ENCODE measurements around the gene MRPL33.
"Not testable (repeated sequence)": the region's sequence is repeated elsewhere in the genome, so short reads cannot be mapped to it uniquely, and the experiment has no call there.

The MRPL33 gene

DNA sequence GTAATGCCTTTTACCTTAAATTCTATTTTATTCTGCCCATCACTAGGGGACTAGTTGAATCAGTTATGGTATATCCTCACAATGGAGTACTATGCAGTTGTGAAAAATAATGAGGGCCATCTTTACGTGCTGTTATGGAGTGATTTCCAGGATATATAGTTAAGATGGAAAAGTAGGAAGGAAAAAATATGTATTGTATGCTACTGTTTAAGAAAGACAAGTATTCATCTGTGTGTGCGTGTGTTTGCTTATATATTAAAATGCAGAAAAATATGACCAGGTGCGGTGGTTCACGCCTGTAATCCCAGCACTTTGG is 32.5 kb upstream of the MRPL33 start:
- ChIA-PET CTCF (interaction anchor here (0.9 to 1.5 kb wide), 2 partner anchors 16 kb away, joined by 3 to 4 read pairs; no protein-coding TSS in a partner anchor), POLR2A (no interaction called here)
- no peak for DNase-seq (ENCODE audit: extremely low spot score)
- TF ChIP-seq, protein P1, sequence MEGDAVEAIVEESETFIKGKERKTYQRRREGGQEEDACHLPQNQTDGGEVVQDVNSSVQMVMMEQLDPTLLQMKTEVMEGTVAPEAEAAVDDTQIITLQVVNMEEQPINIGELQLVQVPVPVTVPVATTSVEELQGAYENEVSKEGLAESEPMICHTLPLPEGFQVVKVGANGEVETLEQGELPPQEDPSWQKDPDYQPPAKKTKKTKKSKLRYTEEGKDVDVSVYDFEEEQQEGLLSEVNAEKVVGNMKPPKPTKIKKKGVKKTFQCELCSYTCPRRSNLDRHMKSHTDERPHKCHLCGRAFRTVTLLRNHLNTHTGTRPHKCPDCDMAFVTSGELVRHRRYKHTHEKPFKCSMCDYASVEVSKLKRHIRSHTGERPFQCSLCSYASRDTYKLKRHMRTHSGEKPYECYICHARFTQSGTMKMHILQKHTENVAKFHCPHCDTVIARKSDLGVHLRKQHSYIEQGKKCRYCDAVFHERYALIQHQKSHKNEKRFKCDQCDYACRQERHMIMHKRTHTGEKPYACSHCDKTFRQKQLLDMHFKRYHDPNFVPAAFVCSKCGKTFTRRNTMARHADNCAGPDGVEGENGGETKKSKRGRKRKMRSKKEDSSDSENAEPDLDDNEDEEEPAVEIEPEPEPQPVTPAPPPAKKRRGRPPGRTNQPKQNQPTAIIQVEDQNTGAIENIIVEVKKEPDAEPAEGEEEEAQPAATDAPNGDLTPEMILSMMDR (IDR thresholded peaks at IDR 0.05; ENCODE audit: control extremely low read depth, extremely low read depth, low read depth, missing control alignments): no peak

DNA sequence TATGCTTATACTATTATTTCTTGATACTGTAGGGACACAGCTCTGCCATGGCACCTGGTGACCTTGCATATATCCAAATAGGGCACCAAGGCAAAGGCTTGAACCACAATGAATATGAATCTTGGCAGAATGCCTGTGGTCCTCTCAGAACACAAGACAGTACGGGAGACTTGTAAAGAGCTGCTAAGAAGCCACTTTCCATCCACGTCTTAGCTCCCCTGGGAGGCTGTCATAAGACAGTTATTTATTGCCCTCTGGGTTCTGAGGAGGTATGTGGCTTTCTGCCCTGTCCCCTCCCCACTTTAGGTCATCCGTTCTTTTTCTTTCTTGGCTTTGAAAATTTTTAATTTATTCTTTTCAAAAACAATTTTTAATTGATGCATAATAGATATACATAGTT is 29.8 kb upstream of the MRPL33 start:
- no peak for DNase-seq (ENCODE audit: extremely low spot score)
- ChIA-PET POLR2A (no interaction called here), CTCF (interaction anchor here (1.9 to 2.3 kb wide), 3 partner anchors 13 to 38 kb away, joined by 7 to 11 read pairs (median 9); no protein-coding TSS in a partner anchor)
- TF ChIP-seq, protein P1 (IDR thresholded peaks at IDR 0.05; ENCODE audit: control extremely low read depth, extremely low read depth, low read depth, missing control alignments): no peak

DNA sequence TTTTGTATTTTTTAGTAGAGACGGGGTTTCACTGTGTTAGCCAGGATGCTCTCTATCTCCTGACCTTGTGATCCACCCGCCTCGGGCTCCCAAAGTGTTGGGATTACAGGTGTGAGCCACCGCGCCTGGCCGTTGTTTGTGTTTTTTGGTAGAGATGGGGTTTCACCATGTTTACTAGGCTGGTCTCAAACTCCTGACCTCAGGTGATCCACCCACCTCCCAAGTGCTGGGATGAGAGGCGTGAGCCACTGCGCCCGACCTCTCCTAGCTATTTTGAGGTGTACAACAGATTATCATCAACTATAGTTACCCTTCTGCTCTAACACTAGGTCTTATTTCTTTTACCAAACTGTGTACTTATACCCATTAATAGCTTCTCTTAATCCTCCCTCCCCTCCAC is 28.9 kb upstream of the MRPL33 start:
- no peak for DNase-seq (ENCODE audit: extremely low spot score)
- POLR2A ChIA-PET: no interaction called here
- TF ChIP-seq, protein P1 (IDR thresholded peaks at IDR 0.05; ENCODE audit: control extremely low read depth, extremely low read depth, low read depth, missing control alignments): no peak
- CTCF ChIA-PET: interaction anchor here (1.9 to 2.3 kb wide), 3 partner anchors 12 to 39 kb away, joined by 7 to 11 read pairs (median 9); no protein-coding TSS in a partner anchor

DNA sequence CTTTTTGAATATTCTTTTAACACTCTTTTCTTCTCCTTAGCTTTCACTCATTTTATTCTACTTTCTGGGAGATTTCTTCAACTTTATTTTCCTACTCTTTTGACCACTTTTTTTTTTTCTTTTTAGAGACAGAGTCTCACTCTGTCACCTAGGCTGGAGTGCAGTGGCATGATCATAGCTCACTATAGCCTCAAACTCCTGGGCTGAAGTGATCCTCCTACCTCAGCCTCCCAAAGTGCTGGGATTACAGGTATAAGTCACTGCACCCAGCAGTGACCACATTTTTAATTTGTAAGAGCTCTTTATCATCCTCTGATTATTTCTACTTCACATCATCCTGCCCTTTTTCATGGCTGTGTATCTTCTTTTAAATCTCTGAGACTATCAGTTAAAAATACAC is 26.0 kb upstream of the MRPL33 start:
- DNase-seq (ENCODE audit: extremely low spot score); POLR2A ChIA-PET: not testable (repeated sequence)
- CTCF ChIA-PET: interaction anchor here (2.0 kb wide), 1 partner anchor 15 kb away, joined by 5 read pairs; no protein-coding TSS in a partner anchor

DNA sequence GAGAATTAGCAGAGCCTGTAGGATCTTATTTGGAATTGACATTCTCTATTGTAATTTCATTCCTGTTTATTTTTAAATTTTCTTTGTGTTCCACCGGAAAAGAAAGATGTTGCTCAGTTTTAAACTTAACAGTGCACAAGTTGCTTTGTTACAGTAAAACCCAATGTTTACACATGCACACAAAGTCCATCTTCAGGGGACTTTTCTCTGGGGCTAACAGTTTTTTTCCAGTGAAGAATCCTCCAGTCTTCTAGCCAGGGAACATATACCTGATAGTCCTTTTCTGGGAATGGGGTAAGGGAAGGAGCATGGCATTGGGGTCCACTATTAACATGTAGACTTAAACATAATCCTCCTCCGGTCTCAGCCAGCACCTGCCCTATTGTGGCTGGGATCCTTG is 25.2 kb upstream of the MRPL33 start:
- DNase-seq (ENCODE audit: extremely low spot score): no peak
- ChIA-PET POLR2A (no interaction called here), CTCF (no interaction called here)
- TF ChIP-seq, protein P1 (IDR thresholded peaks at IDR 0.05; ENCODE audit: control extremely low read depth, extremely low read depth, low read depth, missing control alignments): no peak

DNA sequence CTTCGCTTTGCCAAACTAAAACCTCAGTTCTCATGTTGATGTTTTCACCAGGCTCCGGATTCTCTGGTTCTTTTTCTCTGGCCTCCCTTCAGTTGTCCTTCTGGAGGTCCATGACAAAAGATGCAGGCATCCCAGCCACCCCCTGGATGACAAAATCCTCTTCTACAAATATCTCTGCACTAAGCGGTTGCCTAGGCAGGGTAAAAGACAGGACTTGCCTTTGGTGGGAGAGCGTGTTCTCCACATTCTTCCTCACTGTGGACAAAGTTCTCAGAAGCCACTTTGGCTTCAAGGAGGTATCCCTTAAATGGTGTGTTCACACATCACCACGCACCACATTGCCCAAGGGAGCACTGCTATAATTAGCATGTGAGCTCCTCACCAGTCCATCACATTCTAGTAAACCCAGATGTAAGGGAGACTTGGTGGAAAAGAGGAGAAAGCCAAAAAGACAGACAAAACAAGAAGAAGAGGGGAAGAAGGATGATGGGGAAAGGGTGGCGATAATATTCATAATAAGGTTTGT is 23.6 kb upstream of the MRPL33 start:
- ChIA-PET POLR2A (no interaction called here), CTCF (no interaction called here)
- TF ChIP-seq, protein P1 (IDR thresholded peaks at IDR 0.05; ENCODE audit: control extremely low read depth, extremely low read depth, low read depth, missing control alignments): no peak
- no peak for DNase-seq (ENCODE audit: extremely low spot score)

DNA sequence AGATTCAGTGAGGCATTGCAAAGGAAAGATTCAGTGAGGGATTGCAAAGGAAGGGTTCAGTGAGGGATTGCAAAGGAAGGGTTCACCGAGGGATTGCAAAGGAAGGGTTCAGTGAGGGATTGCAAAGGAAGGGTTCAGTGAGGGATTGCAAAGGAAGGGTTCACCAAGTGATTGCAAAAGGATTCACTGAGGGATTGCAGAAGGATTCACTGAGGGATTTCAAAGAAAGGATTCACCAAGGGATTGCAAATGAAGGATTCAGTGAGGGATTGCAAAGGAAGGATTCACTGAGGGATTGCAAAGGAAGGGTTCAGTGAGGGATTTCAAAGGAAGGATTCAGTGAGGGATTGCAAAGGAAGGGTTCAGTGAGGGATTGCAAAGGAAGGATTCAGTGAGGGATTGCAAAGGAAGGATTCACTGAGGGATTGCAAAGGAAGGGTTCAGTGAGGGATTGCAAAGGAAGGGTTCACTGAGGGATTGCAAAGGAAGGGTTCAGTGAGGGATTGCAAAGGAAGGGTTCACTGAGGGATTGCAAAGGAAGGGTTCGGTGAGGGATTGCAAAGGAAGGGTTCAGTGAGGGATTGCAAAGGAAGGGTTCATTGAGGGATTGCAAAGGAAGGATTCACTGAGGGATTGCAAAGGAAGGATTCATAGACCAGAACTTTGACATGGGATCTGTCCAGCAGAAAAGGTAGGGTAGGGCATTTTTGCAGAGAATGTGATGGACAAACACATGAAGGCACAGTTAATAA is 22.5 kb upstream of the MRPL33 start:
- POLR2A ChIA-PET; DNase-seq (ENCODE audit: extremely low spot score); CTCF ChIA-PET: not testable (repeated sequence)
